Coronary artery (tissue), 2 donors: ENCODE data around the gene GRIN2A.

ENCODE experiments used
- DNase-seq: peaks from one replicate; pipeline ENCODE4 v3.0.0-alpha.2; 2017; ENCODE audit warnings: low spot score
- H3K27ac ChIP-seq, 2 donors: fragments of 200-600 bp; sonication (generic); one replicate each; pipeline ENCODE4 v1.5.1; 2016 to 2019
- H3K4me3 ChIP-seq: fragments of 200-600 bp; sonication (generic); 2 replicates; pipeline ENCODE4 v1.5.1; 2016; ENCODE audit warnings: mild to moderate bottlenecking, moderate library complexity
- CTCF ChIP-seq: fragments of 200-600 bp; sonication (generic); IDR thresholded peaks from one replicate; pipeline ENCODE4 v1.5.1; 2019; ENCODE audit warnings: antibody characterized with exemption

GRIN2A gene

GRCh38 chr16:10001258-10001775 is 180.9 kb downstream of the GRIN2A start:
- Histone ChIP-seq H3K27ac (no peak overlapping the region), H3K4me3 (no peak overlapping the region)
- TF ChIP-seq CTCF: no peak
- DNase-seq: no peak

GRCh38 chr16:9996221-9996620 is 186.0 kb downstream of the GRIN2A start:
- TF ChIP-seq CTCF: no peak
- H3K4me3 ChIP-seq: no peak overlapping the region
- no peak for DNase-seq
- no peak overlapping the region for H3K27ac ChIP-seq

- no peak for TF ChIP-seq CTCF
- DNase-seq: no peak
These were observed 189.8 kb downstream of the GRIN2A start for GRCh38 chr16:9992441-9992840.

GRCh38 chr16:9980981-9981380 is 201.2 kb downstream of the GRIN2A start:
- TF ChIP-seq CTCF: no peak
- DNase-seq: no peak
- no peak overlapping the region for H3K27ac ChIP-seq
- H3K4me3 ChIP-seq: no peak overlapping the region

More at GRCh38 chr16:9992441-9992840, 189.8 kb downstream of the GRIN2A start:
- H3K4me3 ChIP-seq: no peak overlapping the region
- no peak overlapping the region for H3K27ac ChIP-seq

GRCh38 chr16:9978160-9978725 is 204.0 kb downstream of the GRIN2A start:
- no peak for DNase-seq
- H3K4me3 ChIP-seq: no peak overlapping the region
- no peak for TF ChIP-seq CTCF
- H3K27ac ChIP-seq: no peak overlapping the region

GRCh38 chr16:9977333-9977897 is 204.8 kb downstream of the GRIN2A start:
- Histone ChIP-seq H3K27ac (no peak overlapping the region), H3K4me3 (no peak overlapping the region)
- no peak for DNase-seq
- no peak for TF ChIP-seq CTCF

- no peak for DNase-seq
- no peak overlapping the region for H3K4me3 ChIP-seq
- H3K27ac ChIP-seq: no peak overlapping the region
- no peak for TF ChIP-seq CTCF
These were observed 205.6 kb downstream of the GRIN2A start for GRCh38 chr16:9976601-9977000.
